ENCODE measurements around the gene COL15A1.

Gene COL15A1

GRCh38 chr9:98992107-98992884 is 48.6 kb downstream of the COL15A1 start:
- FAIRE-seq (no peak), DNase-seq (ENCODE audit: low spot score) (no peak)

- DNase-seq (ENCODE audit: low spot score) = no peak
- FAIRE-seq = no peak
Observed at GRCh38 chr9:98992885-98993569, 49.3 kb downstream of the COL15A1 start.

- DNase-seq (ENCODE audit: low spot score) (no peak), FAIRE-seq (no peak)
Observed at GRCh38 chr9:98993570-98993945, 49.9 kb downstream of the COL15A1 start.

- no peak for DNase-seq (ENCODE audit: low spot score)
Observed at GRCh38 chr9:98994172-98995058, 50.7 kb downstream of the COL15A1 start.

GRCh38 chr9:98995059-98995671 is 51.5 kb downstream of the COL15A1 start:
- DNase-seq (ENCODE audit: low spot score) = no peak
- FAIRE-seq = no peak

More at GRCh38 chr9:98994172-98995058, 50.7 kb downstream of the COL15A1 start:
- FAIRE-seq = no peak

GRCh38 chr9:98995971-98996504 is 52.3 kb downstream of the COL15A1 start:
- FAIRE-seq = no peak

GRCh38 chr9:98997604-98998003 is 53.9 kb downstream of the COL15A1 start:
- DNase-seq (ENCODE audit: low spot score) = peak; percentile 36
- no peak for FAIRE-seq

More at GRCh38 chr9:98995971-98996504, 52.3 kb downstream of the COL15A1 start:
- no peak for DNase-seq (ENCODE audit: low spot score)

- FAIRE-seq (no peak), DNase-seq (ENCODE audit: low spot score) (peak; percentile 79)
Observed at GRCh38 chr9:98998441-98999151, 54.9 kb downstream of the COL15A1 start.

- DNase-seq (ENCODE audit: low spot score) = no peak
- FAIRE-seq = no peak
Observed at GRCh38 chr9:98999152-98999525, 55.4 kb downstream of the COL15A1 start.

- FAIRE-seq (no peak), DNase-seq (ENCODE audit: low spot score) (peak; percentile 46)
Observed at GRCh38 chr9:99000476-99001395, 57.0 kb downstream of the COL15A1 start.

- DNase-seq (ENCODE audit: low spot score) (no peak), FAIRE-seq (no peak)
Observed at GRCh38 chr9:99001892-99002291, 58.2 kb downstream of the COL15A1 start.

GRCh38 chr9:99002706-99003105 is 59.0 kb downstream of the COL15A1 start:
- DNase-seq (ENCODE audit: low spot score) = no peak
- no peak for FAIRE-seq

GRCh38 chr9:99003308-99003707 is 59.6 kb downstream of the COL15A1 start:
- FAIRE-seq = no peak
- no peak for DNase-seq (ENCODE audit: low spot score)

GRCh38 chr9:99004115-99004514 is 60.4 kb downstream of the COL15A1 start:
- FAIRE-seq (no peak), DNase-seq (ENCODE audit: low spot score) (no peak)

- DNase-seq (ENCODE audit: low spot score) = no peak
- no peak for FAIRE-seq
Observed at GRCh38 chr9:99004717-99005460, 61.2 kb downstream of the COL15A1 start.

GRCh38 chr9:99005651-99006050 is 61.9 kb downstream of the COL15A1 start:
- DNase-seq (ENCODE audit: low spot score) (no peak), FAIRE-seq (no peak)

GRCh38 chr9:99006511-99006910 is 62.8 kb downstream of the COL15A1 start:
- DNase-seq (ENCODE audit: low spot score) (no peak), FAIRE-seq (no peak)

- no peak for DNase-seq (ENCODE audit: low spot score)
- no peak for FAIRE-seq
Observed at GRCh38 chr9:99006979-99007378, 63.3 kb downstream of the COL15A1 start.

- FAIRE-seq (no peak), DNase-seq (ENCODE audit: low spot score) (no peak)
Observed at GRCh38 chr9:99008203-99008602, 64.5 kb downstream of the COL15A1 start.

All from urothelium cell line (cell line).